Ureter (tissue), 1 donor: Measurements from ENCODE around the gene CAPZB. TPM values are rescaled to one million over a fixed set of nuclear protein-coding genes. Genes with fewer than 3 reads are reported as not detected.
A peak's percentile ranks its signal among the peaks of the same experiment; 100 is the strongest.

Source experiments
- DNase-seq: peaks from one replicate; pipeline ENCODE4 v3.0.0-alpha.2; 2020; ENCODE audit warnings: low spot score
- total RNA-seq: library from RNA; stranded (reverse); gene quantifications from one replicate; pipeline ENCODE4 v1.2.4, GENCODE V29; 2023
- donor health status: DM: yes; HTN: yes; CAD: no.

Gene CAPZB
- total RNA-seq, 1 donor from 2014 or later, result 284 TPM

- no peak for DNase-seq
These were observed 139.3 kb downstream of the CAPZB start for GRCh38 chr1:19346026-19346425.

GRCh38 chr1:19345391-19345790, 139.9 kb downstream of the CAPZB start:
- DNase-seq, result no peak

- no peak for DNase-seq
These were observed 140.5 kb downstream of the CAPZB start for GRCh38 chr1:19344831-19345230.

- DNase-seq, result no peak
These were observed 140.9 kb downstream of the CAPZB start for GRCh38 chr1:19344372-19344810.

- no peak for DNase-seq
These were observed 141.6 kb downstream of the CAPZB start for GRCh38 chr1:19343617-19344350.

- no peak for DNase-seq
These were observed 142.3 kb downstream of the CAPZB start for GRCh38 chr1:19342894-19343616.

GRCh38 chr1:19342062-19342750, 143.1 kb downstream of the CAPZB start:
- no peak for DNase-seq

- DNase-seq, result peak; percentile 72
These were observed 143.9 kb downstream of the CAPZB start for GRCh38 chr1:19341201-19342061.

GRCh38 chr1:19340387-19340937, 144.9 kb downstream of the CAPZB start:
- DNase-seq, result no peak

GRCh38 chr1:19339214-19339861, 146.0 kb downstream of the CAPZB start:
- no peak for DNase-seq

GRCh38 chr1:19338323-19338762, 147.0 kb downstream of the CAPZB start:
- DNase-seq, result no peak

- no peak for DNase-seq
These were observed 148.1 kb downstream of the CAPZB start for GRCh38 chr1:19337289-19337688.

GRCh38 chr1:19336543-19336942, 148.8 kb downstream of the CAPZB start:
- DNase-seq, result no peak

GRCh38 chr1:19333587-19334354, 151.6 kb downstream of the CAPZB start:
- DNase-seq, result no peak

- DNase-seq, result no peak
These were observed 152.5 kb downstream of the CAPZB start for GRCh38 chr1:19332832-19333231.

GRCh38 chr1:19331262-19331878, 154.0 kb downstream of the CAPZB start:
- no peak for DNase-seq

- DNase-seq, result no peak
These were observed 154.7 kb downstream of the CAPZB start for GRCh38 chr1:19330449-19331135.

- DNase-seq, result no peak
These were observed 155.7 kb downstream of the CAPZB start for GRCh38 chr1:19329611-19330010.

GRCh38 chr1:19329188-19329587, 156.2 kb downstream of the CAPZB start:
- no peak for DNase-seq
